Measurements from ENCODE around the gene PFAS. TPM values are rescaled to one million over a fixed set of nuclear protein-coding genes. Genes with fewer than 3 reads are reported as not detected.

PFAS gene, protein sequence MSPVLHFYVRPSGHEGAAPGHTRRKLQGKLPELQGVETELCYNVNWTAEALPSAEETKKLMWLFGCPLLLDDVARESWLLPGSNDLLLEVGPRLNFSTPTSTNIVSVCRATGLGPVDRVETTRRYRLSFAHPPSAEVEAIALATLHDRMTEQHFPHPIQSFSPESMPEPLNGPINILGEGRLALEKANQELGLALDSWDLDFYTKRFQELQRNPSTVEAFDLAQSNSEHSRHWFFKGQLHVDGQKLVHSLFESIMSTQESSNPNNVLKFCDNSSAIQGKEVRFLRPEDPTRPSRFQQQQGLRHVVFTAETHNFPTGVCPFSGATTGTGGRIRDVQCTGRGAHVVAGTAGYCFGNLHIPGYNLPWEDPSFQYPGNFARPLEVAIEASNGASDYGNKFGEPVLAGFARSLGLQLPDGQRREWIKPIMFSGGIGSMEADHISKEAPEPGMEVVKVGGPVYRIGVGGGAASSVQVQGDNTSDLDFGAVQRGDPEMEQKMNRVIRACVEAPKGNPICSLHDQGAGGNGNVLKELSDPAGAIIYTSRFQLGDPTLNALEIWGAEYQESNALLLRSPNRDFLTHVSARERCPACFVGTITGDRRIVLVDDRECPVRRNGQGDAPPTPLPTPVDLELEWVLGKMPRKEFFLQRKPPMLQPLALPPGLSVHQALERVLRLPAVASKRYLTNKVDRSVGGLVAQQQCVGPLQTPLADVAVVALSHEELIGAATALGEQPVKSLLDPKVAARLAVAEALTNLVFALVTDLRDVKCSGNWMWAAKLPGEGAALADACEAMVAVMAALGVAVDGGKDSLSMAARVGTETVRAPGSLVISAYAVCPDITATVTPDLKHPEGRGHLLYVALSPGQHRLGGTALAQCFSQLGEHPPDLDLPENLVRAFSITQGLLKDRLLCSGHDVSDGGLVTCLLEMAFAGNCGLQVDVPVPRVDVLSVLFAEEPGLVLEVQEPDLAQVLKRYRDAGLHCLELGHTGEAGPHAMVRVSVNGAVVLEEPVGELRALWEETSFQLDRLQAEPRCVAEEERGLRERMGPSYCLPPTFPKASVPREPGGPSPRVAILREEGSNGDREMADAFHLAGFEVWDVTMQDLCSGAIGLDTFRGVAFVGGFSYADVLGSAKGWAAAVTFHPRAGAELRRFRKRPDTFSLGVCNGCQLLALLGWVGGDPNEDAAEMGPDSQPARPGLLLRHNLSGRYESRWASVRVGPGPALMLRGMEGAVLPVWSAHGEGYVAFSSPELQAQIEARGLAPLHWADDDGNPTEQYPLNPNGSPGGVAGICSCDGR (N-terminal part only)
- 10 to 100 TPM in 3 of 4 donors, 1 to 10 TPM in 1; 6.2 to 19.0 (median 15.7) TPM for total RNA-seq

DNA sequence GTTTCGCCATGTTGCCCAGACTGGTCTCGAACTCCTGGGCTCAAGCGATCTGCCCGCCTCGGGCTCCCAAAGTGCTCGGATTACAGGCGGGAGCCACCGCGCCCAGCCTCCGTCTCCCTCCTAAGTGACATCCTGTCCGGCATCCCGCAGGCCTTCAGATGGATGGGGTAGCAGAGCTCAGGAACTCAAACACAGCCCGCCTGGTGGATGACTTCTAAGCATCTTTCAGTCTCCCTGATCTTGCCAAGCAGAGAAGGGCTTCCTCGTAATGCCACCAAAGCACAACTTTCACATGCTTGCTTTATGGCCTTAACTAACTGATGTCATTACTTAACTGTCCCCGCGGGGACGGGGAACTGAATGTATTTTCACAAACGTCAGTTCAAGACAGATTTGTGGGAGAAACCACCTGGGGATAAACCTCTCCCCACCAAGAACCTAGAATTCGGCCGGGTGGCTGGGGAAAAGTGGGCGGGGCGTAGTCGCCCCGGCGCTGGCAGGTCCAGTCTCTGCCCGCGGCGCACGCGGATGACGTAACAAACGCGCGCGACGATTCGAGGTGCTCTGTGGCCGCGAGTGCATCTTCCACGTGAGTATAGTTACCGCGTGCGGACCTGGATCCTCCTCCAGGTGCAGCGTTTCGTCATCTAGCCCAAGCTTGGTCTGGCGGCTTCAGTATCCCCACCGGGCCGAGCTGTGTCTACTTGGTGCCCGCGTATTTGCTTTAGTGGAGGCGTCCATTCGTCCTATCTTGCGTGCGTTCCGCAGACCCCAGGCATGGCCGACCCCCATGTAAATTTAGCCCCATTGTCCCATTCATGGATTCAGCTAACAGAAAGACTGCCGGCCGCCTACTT is at the start of gene PFAS:
Gene PFAS (plus strand): TSS at position 539 of the 857 bp plus-strand sequence. CDS start 4,649 bp downstream, outside the sequence.
- intact Hi-C loops (cut with DNase I; ENCODE audit: low total_unique reads) = no loop called here
- peak within 1 kb of the TSS; percentile 50 for H3K4me3 ChIP-seq (ENCODE audit: low read depth, poor library complexity, severe bottlenecking)
- WGBS, 2 donors = 0% methylated on average over 50 to 58 of the region's 58 CpGs
- peak; percentile 93 to 99 for DNase-seq (ENCODE audit: low spot score in 2 of 2)
- no peak for TF ChIP-seq POLR2A (IDR thresholded peaks at IDR 0.05)
- TF ChIP-seq, protein P1, sequence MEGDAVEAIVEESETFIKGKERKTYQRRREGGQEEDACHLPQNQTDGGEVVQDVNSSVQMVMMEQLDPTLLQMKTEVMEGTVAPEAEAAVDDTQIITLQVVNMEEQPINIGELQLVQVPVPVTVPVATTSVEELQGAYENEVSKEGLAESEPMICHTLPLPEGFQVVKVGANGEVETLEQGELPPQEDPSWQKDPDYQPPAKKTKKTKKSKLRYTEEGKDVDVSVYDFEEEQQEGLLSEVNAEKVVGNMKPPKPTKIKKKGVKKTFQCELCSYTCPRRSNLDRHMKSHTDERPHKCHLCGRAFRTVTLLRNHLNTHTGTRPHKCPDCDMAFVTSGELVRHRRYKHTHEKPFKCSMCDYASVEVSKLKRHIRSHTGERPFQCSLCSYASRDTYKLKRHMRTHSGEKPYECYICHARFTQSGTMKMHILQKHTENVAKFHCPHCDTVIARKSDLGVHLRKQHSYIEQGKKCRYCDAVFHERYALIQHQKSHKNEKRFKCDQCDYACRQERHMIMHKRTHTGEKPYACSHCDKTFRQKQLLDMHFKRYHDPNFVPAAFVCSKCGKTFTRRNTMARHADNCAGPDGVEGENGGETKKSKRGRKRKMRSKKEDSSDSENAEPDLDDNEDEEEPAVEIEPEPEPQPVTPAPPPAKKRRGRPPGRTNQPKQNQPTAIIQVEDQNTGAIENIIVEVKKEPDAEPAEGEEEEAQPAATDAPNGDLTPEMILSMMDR (IDR thresholded peaks at IDR 0.05) = no peak

DNA sequence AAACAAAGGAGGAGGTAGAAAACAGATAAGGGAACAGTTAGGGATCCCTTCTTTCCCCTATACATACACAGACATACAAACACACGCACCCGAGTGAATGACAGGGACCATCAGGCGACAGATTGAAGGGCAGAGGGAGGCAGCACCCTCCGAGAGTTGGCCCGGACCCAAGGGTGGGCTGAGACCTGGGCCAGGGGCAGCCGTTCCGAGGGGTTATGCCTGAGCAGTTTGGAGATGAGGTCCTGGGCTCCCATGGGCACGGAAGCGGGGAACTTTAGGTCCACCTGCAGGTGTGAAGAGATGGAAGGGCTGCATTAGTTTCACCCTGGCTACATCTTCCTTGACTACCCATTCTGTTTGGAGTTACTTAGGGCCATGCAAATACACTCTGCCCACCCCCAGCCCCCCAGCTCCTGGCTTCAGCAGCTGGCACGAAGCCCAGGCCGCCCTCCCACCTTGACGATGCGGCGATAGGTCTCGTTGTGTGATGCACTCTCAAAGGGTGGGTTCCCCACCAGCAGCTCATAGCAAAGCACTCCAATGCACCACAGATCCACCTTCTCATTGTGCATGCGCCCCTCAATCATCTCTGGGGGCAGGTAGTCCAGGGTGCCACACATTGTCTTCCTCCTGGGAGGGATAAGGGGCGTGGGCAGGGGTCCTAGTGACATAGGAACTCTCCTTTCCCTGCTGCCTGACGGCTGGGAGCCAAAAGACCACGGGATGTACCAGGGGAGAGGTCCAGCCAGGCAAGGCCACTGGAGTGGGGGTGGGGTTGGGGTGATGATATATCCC is 44.1 kb upstream of the PFAS start:
- intact Hi-C loops (cut with DNase I; ENCODE audit: low total_unique reads) = no loop called here
- no peak for DNase-seq (ENCODE audit: low spot score in 2 of 2)
- no peak overlapping the region for H3K4me3 ChIP-seq (ENCODE audit: low read depth, poor library complexity, severe bottlenecking)
- WGBS, 2 donors = 85 to 86% methylated on average over 19 of the region's 19 CpGs
- TF ChIP-seq, protein P1 (IDR thresholded peaks at IDR 0.05) = no peak
- no peak for TF ChIP-seq POLR2A (IDR thresholded peaks at IDR 0.05)

DNA sequence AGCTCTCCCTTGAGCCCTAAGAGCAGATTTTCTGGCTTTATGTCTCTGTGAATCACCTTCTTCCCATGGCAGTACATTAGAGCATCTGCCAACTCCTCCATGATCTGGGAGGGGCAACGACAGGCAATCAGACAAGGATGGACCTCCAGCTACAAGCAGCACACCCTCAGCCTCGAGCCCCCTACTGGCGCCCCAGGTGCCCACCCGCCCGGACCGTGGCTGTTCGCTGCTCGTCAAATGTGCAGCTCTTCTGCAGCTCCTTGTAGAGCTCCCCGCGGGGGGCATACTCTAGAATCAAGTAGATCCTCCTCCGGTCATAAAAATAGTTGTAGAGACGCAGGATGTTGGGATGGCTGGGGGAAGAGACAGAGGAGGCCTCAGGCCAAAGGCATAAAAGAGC is 42.6 kb upstream of the PFAS start:
- DNase-seq (ENCODE audit: low spot score in 2 of 2) = no peak
- intact Hi-C loops (cut with DNase I; ENCODE audit: low total_unique reads) = no loop called here
- H3K4me3 ChIP-seq (ENCODE audit: low read depth, poor library complexity, severe bottlenecking) = no peak overlapping the region
- 87 to 88% methylated on average over 12 of the region's 12 CpGs for WGBS, 2 donors
- TF ChIP-seq POLR2A (IDR thresholded peaks at IDR 0.05) = no peak
- TF ChIP-seq, protein P1 (IDR thresholded peaks at IDR 0.05) = no peak

DNA sequence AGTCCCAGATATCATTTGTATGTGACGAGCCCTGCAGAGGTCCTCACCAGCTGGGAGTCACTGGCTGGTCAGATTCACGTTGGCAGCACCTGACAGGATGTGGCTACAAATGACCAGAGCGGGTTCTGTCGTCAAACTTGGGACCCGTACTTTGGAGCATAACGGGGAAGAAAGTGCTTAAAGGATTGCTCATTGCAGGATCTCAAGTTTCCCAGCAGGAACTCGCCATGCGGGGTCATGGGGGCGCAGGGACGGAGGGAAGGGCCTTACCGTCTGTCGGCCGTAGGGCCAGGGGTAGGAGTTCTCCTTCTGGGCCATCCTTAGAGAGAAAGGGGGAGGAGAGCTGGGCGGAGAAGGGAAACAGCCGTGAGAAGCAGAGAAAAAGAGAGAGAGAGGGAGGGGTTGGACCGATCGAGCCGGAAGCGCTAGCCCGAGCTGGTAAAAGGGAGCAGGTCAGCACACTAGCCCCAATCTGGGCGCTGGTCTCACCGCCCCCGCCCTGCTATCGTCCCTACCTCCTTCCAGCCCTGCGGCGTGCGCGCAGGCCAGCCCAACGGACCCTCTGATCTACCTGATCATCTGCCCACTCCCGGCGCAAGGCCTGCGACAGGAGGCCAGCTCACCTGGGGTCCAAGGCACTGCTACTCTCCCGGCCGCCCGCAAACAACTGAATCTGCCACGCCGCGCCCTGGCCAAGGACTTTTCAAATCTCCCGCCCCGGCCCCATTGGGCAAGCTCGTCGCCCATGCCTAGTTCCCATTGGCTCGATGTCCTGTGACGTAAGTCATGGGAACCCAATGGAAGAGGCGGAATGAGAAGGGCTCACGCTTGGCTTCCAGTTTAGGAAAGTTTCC is 39.0 kb upstream of the PFAS start, which contains the start of gene AURKB:
Gene AURKB (minus strand): TSS at position 669 of the 854 bp plus-strand sequence. CDS start 351 bp downstream, at position 318.
- intact Hi-C loops (cut with DNase I; ENCODE audit: low total_unique reads) = no loop called here
- H3K4me3 ChIP-seq (ENCODE audit: low read depth, poor library complexity, severe bottlenecking) = peak within 1 kb of the TSS; percentile 25
- WGBS, 2 donors = 3% methylated on average over 46 of the region's 46 CpGs
- TF ChIP-seq, protein P1 (IDR thresholded peaks at IDR 0.05) = no peak
- TF ChIP-seq POLR2A (IDR thresholded peaks at IDR 0.05) = no peak
- DNase-seq (ENCODE audit: low spot score in 2 of 2) = peak; percentile 96 to 98

All from lower leg skin (tissue), 4 donors.